GM18858 (cell line): ENCODE measurements around the gene VPS41.
"Not testable (repeated sequence)": the region's sequence is repeated elsewhere in the genome, so short reads cannot be mapped to it uniquely, and the experiment has no call there.

ENCODE experiments used
- ATAC-seq: cut with Tn5 transposase; IDR thresholded peaks from one replicate; pipeline ENCODE4 v1.9.1; 2021; ENCODE audit not compliant: unreplicated experiment

VPS41 gene

GRCh38 chr7:38908759-38909335 lies at the start of gene VPS41:
VPS41 (minus strand) TSS chr7:38909191; CDS start chr7:38909174, 17 bp downstream.
- peak; percentile 97 for ATAC-seq

DNA sequence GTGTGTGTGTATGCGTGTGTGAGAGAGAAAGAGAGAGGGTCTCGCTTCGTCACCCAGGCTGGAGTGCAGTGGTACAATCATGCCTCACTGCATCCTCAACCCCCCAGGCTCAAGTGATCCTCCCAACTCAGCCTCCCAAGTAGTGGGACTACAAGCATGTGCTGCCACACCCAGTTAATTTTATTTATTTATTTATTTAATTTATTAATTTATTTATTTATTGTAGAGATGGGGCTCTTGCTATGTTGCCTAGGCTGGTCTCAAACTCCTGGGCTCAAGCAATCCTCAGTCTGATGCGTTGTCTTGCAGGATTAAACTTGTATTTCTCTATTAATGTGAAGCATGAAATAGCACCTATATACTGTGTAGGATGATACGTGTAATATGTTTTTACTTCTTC lies 46.9 kb upstream of the VPS41 start:
- ATAC-seq: no peak

DNA sequence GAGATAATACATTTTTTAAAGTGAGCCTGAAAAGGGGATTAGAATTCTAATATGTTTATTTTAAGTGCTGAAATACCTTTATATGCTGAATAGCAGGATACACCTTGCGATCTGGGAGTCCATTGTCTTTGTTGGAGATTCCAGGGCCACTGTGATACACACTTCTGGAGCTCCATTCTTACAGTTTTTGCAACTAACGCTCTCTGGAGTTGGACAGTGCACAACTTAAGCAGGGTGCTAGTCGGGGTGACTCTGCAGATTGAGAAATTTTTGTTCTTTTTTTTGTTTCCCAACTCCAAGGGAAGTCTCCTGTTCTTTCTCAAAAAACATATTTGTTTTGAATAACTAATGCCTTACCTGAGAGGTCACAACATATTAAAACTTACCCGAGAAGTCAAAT lies 45.0 kb upstream of the VPS41 start:
- no peak for ATAC-seq

DNA sequence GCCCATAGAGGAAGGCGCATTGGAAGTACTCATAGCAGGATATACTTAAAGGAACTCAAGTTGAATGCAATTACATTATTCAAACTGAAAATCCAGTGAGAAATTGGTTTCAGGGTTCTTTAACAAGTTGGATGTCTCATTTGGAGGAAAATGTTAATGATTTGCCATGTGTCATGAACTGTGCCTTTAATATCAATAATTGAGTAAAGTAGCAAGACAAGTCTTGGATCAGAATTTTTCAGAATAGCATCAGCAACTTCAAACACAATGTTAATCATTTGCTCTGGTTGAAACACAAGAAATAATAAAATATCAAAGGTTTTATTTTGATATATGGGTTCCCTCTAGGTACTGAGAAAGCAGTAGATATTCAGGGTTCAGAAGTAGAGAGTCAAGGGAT lies 44.2 kb upstream of the VPS41 start:
- ATAC-seq: no peak

DNA sequence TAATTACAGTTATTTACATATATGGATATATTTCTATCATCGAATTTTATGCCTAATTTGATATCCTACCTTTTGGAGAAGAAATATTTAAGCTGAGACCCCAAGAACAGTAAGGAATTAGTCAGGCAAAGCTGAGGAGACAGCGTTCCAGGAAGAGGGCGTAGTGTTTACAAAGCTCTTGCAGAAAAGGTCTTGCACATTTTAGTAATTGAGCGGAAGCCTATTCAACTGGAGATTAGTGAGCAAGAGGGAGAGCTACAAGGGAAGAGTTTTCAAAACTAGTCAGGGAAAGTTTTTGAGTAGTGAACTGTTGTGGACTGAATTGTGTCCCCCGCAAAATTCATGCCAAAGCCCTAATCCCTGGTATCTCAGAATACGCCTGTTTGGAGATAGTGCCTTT lies 42.2 kb upstream of the VPS41 start:
- no peak for ATAC-seq

- ATAC-seq: no peak
Measured at GRCh38 chr7:38950309-38950708, 41.3 kb upstream of the VPS41 start.

- ATAC-seq: not testable (repeated sequence)
Measured at GRCh38 chr7:38947541-38947940, 38.5 kb upstream of the VPS41 start.

DNA sequence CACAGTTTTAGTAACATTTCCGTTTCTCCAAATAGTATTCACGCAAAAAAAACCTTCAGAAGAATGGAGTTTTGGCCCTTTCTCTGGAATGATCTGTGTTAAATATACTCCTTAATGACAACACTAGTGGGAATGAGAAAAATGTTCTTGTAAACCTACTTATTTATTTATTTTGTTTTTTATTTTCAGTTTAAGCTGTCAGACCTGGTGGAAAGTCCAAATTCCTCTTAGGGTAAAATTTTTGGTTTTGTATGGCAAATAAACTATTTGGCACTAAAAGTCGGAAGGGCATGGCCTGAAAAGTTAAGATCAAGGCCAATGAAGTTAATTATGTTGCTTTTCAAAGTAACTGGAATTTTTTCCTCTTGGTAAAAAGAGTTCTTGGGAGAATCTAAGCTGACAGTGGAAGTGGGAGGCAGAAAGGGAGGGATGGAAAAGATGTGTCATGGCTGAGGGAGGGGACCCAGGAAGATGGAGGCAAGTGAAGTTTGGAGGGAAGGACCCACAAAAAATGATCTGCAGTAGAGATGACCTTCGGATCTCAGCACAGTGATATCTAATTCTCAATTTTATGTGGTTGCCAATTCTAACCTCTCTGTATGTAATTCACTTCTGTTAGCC lies 33.5 kb upstream of the VPS41 start:
- ATAC-seq: no peak

DNA sequence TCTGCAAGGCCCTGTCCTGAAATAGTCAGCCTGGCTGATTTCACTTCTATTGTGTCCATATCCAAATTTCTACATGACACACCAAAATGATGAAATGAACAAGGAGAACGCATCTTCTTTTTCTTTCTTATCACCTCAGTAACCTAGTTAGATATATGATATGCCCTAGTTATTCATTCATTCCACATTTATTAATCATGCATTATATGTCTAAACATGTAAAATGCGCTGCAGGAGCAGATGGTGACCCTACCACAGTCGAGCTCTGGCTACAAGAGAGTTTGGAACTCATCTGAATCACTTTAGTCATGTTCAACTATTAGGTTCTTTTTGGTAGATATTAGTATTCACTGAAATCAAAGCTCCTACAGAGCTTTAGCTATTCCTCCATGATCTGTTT lies 31.8 kb upstream of the VPS41 start:
- ATAC-seq: no peak

DNA sequence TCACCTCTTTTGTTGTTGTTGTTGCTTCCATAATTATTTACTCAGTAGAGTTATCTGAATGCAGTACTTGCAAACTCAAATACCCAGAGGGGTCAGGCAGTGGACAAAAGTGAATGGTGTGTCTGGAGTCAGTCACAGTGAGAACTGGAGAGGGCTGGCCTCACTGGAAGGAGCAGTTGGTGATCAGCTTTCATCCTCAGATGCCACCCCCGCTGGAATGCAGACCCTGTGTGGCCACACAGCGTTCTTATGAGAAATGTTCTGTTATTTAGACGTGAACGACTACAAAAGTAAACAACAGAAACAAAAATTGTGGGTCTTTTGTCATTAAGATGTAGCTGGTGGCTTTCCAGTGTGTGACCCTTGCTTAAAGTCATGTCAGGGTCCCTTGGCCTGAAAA lies 29.6 kb upstream of the VPS41 start:
- no peak for ATAC-seq

- no peak for ATAC-seq
Measured at GRCh38 chr7:38938001-38938485, 29.1 kb upstream of the VPS41 start.

DNA sequence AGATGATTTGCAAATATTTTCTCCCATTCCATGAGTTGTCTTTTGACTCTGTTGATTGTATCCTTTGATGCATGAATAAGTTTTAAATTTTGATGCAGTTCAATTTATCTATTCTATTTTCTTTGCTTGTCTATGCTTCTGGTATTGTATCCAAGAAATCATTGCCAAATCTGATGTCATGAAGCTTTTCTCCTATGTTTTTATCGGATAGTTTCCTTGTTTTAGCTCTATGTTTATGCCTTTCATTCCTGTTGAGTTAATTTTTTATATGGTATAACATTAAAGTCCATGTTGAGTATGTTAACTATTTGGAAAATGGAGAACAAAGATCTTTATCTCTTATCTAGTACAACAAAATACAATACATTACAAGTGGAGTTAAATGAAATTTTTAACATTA lies 27.6 kb upstream of the VPS41 start:
- ATAC-seq: no peak

GRCh38 chr7:38934536-38934935 lies 25.5 kb upstream of the VPS41 start:
- ATAC-seq: no peak

- ATAC-seq: no peak
Measured at GRCh38 chr7:38934051-38934450, 25.1 kb upstream of the VPS41 start.

DNA sequence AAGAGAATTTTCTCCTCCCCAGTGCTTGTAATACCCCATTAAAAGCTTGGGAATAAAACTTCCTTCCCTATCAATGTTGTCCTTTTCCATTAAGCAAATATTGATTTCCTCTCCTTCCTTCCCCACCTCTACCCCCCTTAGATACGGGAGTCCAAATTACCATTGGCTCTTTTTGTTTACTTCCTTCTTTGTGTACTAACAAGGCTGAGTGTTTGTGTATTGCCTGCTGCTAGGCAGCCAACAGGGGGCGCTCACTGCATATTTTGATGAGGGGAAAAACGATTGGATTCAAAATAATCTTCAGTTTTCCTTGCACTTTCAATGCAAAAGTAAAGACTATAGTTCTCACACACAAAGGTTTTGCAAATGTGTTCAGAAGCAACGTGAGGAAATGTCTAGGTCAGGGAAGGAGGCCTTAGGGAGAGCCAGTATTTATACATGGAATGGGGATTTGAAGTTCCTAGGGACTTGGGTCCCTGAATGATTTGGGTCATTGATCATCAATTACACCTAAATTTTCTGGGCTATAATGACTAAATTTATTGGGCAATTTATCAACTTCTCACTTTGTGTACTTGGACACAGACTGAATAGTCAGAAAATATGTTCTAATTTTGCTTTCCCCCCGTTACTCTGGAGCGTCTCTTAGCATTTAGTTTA lies 23.6 kb upstream of the VPS41 start:
- ATAC-seq: peak; percentile 87

DNA sequence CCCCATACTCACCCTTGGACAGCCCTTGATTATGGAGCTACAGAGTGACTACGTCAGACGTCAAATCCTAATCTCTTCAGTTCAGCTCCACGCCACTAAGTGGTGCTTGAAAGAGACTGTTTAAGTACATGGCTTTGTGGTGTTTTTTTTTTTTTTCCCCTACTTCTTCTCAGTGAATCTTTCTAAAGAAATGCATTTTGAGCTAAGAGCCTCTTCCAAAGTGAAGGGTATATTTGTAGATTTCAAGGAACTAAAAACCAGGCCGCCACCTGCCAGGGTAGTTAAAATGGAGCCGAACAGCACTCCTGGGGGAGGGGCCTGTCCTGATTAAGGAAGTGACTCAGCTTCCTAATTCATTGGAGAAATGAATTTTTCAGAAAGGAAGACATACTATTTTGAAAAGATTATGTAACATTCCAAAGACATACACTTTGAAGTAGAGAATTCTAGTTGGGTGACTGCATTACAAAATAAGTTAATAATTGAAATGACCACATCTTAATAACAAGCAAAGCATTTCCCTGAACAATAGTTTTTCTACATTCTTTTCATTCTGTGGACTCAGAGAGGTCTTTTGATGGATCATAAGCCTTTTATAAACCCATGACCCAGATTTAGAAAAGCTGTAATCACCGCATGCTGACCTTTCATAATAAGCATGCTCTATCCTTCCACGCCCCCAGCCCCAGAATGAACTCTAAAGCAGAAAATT lies 20.6 kb upstream of the VPS41 start:
- no peak for ATAC-seq

DNA sequence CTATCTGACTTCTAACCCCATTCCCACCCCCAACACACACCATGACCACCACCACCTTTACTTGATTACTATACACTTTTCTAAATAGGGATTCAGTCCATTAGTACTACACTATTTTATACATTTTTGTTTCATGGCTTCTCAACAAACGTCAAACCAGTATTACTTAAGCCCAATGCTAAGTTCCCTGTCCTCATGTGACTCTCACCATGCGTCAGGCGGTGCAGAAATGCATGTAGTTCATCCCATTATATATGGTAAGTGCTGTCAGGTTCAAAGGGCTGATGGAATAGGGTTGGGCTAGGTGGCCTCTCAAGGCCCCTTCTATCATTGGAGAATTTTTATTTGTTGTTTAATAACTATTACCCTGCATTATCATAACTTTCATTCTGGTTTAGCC lies 19.5 kb upstream of the VPS41 start:
- ATAC-seq: no peak

GRCh38 chr7:38927751-38928150 lies 18.8 kb upstream of the VPS41 start:
- no peak for ATAC-seq

- ATAC-seq: no peak
Measured at GRCh38 chr7:38920731-38921130, 11.7 kb upstream of the VPS41 start.

DNA sequence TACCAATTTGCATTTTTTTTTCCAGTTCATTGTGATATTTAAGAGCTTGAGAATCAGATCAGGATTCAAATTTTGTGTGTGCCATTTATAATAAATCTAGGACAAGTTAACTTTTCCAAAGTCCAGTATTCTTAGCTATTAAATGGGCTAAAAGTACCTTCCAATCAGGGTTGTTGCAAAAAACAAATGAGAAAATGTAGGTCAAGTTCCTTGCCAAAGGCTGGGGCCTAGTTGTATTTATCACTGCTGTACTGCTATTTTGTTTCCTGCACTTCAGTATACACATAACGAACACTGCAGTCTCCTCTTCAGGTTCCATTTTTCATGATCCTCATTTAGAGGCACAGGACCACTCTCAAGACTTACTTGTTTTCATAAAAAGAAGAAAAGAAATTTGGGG lies 7.4 kb upstream of the VPS41 start:
- no peak for ATAC-seq

GRCh38 chr7:38909870-38910269 lies 879 bp upstream of the VPS41 start:
- no peak for ATAC-seq

DNA sequence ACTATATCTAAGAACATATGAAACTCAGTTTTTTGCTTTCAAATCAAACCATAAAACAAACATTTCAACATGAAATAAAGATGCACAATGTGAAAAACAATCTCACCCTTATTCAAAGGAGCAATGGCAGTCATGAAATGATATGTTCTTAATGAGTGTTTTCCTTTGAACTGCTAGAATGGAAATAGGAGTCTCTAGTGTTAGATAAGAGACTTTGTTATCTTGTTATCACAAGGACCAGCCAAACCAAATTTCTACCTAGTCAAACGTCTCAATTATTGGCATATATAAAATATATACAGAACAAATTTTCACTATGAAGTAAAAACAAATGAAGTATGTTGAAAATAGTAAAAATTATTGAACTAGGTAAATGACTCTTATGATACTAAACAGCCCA lies 1.2 kb downstream of the VPS41 start:
- no peak for ATAC-seq
